GM20431 (cell line): ENCODE data around the gene GDAP2.
"Not testable (repeated sequence)": the region's sequence is repeated elsewhere in the genome, so short reads cannot be mapped to it uniquely, and the experiment has no call there.

Experiments used
- in situ Hi-C: fragments of 300-500 bp; cut with MseI, MboI; formaldehyde crosslinking; loops from one replicate; pipeline ENCODE4 v1.15.0; 2020; ENCODE audit warnings: low sequenced_read_pairs; ENCODE audit not compliant: unreplicated experiment

Gene GDAP2

DNA sequence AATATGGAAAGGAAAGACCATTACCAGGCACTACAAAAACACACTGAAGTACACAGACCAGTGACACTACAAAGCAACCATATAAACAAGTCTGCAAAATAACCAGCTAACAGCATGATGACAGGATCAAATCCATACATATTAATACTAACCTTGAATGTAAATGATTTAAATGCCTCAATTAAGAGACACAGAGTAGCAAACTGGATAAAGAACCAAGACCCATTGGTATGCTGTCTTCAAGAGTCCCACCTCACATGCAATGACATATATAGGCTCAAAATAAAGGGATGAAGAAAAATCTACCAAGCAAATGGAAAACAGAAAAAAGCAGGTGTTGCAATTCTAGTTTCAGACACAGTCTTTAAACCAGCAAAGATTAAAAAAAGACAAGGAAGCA is 84.9 kb downstream of the GDAP2 start:
- in situ Hi-C loops, result not testable (repeated sequence)

DNA sequence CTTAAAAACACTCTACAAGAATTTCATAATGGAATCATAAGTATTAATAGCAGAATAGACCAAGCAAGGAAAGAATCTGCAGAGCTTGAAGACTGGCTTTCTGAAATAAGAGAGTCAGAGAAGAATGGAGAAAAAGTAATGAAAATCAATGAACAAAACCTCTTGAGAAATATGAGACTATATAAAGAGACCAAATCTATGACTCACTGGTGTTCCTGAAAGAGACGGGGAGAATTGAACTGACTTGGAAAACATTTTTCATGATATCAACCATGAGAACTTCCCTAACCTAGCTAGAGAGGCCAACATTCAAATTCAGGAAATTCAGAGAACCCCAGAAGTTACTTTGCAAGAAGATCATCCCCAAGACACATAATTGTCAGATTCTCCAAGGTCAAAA is 85.6 kb downstream of the GDAP2 start:
- in situ Hi-C loops, result no loop called here

DNA sequence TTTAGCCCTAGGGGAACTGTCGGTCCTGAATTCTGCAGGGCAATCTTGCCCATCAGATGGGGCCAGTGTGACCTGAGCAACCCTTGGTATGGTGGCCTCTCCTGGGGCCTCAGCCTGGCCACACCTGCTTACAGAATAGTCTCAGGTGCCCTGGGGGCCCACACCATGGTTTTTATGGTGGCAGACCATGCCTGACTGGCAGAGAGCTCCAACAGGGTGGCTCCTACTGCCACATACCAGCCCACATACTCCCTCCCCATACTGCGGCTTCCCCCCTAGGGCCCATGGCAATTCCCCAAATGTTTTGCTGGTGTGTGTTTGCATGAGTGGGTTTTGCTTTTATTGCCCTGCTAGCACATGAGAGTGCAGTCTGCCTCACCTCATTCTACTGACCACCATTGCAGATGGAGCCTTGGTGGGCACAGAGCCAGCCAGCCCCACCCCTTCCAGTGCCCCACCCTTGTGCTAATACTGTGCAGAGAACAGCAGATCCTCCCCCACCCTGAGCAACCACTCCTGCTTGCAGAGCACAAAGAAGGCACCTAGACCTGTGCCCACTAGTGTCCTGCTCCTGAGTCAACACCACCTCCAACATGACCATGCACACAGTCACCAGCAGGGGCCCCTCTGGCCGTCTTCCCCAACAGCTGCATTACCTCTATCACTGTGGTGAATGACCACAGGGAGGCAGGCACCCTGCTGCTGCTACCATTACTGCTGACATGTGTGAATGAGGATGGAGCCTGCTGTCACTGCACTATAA is 86.8 kb downstream of the GDAP2 start:
- in situ Hi-C loops, result no loop called here

DNA sequence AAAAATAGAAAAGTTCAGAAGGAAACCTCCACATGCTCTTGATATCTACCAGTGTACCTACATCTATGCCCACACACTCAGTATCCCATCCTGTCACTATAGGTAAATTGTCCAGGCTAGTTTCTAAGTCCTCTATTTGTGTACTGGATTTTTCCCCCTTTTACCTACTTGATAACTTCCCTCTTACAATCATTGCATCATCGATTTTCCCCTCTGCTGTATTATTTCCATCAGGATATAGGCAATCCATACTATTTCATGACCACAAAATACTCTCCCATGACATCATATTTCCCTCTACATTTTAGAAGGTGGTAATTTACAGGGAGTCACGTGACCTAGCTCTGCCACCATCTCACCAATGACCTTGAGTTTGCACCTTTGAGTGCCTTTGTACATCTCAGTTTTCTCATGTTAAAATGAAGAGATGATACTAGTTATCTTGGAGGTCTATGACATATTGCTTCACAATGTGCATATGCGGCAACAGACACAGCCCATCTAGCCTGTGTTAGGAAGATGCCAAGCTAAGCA is 88.2 kb downstream of the GDAP2 start:
- in situ Hi-C loops, result no loop called here

DNA sequence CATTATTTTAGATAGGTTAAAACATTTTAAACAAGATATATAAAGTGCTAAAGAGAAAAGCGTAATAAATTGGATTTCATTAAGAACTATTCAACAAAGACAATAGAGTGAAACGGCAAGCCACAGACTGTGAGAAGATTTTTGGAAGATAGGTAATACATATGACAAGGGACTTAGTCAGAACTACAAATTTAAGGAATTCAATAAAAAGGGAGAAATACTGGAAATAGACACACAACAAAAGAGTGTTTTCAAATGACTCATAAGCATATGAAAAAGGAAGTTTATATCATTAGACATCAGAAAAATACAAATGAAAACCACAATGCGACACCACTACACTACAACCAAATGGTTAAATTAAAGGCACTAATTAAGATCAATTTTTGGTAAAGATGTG is 90.5 kb downstream of the GDAP2 start:
- in situ Hi-C loops, result no loop called here

DNA sequence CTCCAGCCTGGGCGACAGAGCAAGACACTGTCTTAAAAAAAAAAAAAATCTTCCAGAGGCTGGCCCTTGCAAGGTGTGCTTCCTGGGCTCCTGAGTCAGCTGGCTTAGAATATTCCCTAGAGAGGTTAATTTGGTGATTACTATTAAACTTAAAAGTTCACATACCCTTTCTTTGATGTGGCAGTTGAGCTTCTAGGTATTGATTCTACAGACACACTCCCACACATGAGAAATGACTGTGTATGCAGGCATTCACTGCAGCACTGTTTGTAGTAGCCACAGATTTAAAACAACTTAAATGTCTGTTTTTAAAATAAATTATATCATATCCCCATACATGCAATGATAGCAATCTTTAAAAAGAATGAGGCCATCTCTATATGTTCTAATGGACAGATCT is 93.4 kb downstream of the GDAP2 start:
- in situ Hi-C loops, result no loop called here

DNA sequence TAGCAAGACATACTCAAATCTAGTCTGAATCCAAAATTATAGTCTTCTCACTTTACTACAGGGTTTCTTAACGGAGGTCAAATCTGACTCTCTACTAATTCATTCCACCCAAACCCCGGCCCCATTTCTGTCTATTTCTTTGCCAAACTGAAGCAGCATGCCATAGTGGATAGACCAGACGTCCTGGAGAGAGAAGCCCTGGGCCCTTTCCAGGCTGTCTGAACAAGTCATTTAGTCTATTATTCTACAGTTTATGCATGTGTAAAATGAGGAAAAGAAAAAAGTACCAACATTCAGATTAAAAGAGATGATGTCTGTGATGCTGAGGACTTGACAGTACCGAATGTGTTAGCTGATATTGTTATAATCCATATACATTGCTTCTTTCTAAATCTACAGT is 95.0 kb downstream of the GDAP2 start:
- in situ Hi-C loops, result no loop called here

DNA sequence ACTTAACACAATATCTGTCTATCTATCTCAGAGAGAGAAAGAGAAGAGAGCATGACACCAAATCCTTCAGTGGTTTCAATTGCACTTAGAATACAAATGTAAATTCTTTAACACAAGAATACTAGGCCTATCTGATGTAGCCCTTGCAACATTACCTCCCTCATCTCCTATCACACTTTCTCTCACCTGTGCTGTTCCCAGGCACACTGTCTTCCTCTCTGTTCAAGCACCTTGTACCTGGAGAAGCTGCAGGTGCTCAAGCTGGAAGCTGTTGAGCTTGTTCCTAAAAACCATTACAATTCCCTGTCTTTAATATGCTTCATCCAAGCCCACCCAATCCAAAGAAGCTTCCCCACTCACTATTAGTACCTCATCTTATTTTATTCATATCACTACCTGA is 97.0 kb downstream of the GDAP2 start:
- in situ Hi-C loops, result no loop called here

DNA sequence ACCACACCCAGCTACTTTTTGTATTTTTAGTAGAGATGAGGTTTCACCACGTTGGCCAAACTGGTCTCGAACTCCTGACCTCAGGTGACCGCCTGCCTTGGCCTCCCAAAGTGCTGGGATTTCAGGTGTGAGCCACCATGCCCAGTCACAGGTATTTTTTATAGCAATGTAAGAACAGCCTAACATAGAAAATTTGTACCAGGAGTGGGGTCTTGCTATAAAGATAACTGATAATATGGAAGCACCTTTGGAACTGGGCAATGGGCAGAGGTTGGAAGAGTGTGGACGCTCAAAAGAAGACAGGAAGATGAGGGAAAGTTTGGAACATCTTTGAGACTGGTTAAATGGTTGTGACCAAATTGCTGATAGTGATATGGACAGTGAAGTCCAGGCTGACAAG is 99.2 kb downstream of the GDAP2 start:
- in situ Hi-C loops, result no loop called here

DNA sequence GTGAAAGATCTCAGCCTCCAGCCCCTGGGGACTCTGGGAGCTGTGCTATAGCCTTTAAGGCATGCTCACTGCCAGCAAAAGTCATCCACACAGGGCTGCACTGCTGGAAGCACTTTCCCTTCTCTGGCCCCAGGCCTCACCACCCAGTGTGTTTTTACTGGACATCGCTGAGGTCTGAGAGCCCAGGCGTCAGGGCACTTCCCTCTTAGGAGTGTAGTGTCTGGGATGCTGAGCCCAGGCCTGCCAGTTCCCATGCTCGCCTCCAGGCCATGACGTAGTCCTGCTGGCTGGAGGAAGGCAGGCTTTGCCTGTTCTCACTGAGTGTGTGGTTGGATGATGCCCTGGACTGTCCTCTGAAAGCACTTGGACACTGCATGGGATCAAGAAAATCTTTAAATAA is 101.2 kb downstream of the GDAP2 start:
- in situ Hi-C loops, result no loop called here

DNA sequence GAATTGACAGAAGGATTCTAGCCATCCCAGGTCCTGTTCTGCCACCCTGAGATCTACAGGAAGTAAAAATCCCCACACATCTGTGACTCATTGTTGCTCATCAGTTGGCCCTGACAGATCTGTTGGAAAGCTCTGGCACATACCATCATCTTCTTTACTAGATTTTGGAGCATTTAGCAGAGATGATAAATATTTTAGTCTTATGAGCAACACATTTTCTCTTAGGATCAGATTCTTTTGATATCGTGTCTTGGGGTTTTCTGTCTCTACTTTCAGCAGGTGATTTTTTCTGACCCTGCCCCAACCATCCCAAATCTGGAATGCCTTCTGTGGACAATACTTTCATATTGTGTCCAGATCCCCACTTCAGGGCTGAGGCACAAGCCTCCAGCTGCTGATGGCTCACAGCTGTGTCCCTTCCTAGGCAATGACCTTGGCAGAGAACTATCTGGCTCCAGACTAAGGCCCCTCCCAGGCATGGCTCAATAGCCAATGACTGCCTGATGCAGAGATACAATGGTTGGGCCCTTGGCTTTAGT is 102.8 kb downstream of the GDAP2 start:
- in situ Hi-C loops, result no loop called here

DNA sequence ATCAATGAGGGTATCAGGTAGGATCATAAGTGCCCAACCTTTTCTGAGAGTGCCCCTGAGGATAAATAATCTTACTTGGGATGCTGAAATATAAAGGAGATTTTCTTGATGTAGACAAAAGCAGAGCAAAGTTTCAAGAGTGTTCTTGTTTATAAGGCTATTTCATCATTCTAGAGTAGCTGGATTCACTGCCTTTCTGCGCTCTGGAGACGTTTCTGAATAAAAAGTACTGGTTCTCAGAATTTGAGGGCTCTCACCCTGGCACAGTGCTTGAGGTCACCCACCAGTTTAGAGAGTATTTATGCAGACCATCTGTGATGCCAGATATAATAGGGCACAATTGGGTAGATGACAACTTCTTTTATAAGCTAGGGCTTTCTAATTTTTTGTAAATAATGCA is 103.3 kb downstream of the GDAP2 start:
- in situ Hi-C loops, result no loop called here

DNA sequence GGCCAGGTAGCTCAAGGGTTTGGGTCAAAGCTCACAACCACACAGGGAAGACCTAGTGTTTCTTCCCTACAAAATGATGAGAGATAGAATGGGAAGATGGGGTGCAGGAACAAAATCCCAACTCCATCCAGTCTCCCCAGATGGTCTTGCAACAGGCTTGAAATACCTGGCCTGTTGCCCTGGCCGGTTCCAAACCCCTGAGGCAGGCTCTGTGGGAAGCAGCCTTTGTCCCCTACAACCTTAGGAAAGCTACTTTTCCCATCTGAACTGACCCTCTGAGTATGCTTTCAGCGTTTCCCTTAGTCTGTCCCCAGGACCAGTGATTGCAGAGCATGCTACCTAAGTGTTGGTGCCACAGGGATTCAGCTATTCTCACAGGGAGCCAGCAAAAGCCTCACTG is 104.0 kb downstream of the GDAP2 start:
- in situ Hi-C loops, result no loop called here

DNA sequence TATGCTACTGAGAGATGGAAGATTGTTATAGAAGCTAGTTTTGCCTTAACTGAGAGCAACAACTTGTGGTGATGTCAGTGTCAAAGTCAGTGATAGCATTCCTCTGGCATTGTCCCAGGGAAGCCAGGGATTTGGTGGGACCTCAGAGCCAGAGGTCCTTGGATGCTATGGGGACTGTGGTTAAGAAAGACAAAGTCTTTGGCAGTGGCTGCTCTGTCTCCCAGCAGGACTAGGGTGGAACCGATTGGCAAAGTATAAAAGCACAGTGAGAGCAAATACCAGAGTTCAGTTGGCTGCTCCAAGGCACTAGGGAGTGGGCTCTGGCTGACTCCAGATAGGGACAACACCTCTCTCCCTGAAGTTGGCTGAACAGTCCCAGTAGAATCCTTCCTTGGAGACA is 104.8 kb downstream of the GDAP2 start:
- in situ Hi-C loops, result no loop called here

DNA sequence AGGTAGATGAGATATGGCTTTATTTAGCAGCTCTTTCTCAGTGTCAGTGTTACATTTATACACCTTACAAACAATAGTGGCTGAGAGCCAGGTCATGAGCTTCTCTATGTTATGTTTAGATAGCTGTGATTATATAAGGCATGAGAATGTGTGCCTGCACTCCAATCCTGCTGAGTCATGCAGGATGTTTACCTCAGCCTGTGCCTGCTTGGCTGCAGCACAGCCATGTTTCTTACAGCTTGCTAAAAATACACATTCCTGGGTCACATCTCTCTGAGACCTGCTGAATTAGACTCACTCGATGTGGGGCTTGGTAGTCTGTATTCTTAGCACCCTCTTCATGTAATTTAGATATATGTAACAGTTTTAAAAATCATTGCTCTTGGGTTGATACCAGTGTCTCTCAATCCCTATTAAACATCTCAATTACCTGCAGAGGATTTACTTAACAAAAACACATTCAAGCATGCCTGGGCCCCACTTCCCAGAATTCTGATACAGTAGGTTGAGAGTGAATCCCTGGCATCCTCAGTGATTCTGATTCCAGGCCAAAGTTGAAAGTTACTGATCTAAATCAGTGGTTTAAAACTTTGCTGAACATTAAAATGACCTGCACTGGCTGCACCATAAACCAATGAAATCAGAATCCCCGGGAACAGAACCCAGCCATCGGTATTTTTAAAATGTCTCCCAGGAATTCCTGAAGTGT is 107.5 kb downstream of the GDAP2 start:
- in situ Hi-C loops, result no loop called here

DNA sequence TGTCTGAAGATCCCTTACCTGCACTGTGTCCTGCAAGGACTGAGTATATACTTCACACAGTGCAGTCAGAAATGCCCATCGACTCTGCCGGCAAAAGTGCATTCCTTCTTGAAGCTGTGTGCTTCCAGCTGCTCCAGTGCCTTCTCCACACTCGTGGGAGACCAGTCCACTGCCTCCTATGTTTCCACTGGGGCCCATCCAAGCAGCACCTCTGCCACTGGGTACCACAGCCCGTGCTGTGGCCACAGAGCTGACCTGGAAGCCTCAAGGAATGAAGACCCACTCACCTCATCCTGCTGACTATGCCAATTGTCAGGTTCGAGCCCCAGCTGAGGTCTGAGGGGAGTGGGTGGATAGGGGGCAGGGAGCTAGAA is 108.1 kb downstream of the GDAP2 start:
- in situ Hi-C loops, result no loop called here

DNA sequence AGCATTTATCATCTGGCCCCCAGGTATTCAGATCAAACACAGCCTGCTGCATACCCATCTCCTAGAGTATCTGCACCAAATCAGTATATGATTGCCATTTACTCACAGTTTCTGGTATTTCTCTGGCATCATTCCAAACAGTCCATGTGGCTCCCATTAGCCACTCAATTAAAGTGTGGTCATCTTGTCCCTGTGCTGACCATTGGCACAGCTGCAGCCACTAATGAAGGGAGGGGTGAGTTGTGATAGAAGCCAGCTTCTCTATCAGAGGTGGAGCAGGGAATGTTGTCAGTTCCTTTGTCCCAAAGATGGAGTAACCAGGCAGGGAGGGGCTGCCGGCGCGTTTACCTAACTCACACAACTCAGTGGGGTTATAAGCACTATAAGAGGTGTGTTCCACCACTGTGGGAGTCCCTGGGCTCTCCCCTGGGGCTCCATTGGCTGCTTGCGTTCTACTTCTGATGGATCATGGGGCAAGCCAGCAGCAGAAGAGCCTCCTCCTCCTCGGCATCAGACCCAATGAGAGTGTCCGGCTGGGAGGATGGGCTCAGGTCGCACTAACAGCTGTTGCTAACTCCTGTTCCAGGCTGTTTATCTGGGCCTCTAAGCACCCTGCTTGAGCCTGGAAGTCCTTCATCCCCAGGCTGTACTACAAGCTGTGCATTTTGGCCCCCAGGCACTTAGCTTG is 108.6 kb downstream of the GDAP2 start:
- in situ Hi-C loops, result no loop called here

DNA sequence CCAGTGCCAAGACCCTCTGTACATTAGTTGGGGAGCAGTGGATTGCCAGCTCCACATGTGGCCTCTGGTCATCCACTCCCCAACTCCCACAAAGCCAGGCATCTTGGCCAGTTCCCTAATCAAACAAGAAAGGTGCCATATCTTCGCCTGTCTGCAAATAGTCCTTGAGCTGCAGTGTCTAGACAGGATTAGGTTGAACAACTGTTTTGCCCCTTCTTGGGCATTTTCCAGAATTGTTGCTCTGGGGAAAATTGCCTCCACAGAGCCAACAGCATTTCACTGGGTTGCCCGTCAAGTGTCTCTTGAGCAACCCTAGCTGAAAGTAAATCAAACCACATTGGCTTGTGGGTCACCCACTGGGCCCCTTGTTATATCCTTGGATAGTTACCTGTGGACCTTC is 109.3 kb downstream of the GDAP2 start:
- in situ Hi-C loops, result no loop called here

DNA sequence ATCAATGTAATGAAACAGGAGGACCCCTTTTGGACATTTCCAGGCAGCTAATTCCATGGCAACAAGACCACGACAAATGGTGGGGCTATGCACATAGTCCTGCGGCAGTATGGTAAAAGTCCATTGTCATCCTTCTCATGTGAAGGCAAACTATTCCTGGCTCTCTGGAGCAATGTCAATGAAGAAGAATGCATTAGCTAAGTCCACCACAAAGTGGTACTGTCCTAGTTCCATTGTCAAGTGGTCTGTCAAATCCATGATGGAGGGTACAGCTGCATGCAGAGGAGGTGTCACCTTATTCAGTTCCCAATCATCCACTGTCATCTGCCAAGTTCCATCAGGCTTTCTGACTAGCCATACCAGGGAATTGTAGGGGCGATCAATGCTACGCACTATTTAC is 110.1 kb downstream of the GDAP2 start:
- in situ Hi-C loops, result no loop called here

DNA sequence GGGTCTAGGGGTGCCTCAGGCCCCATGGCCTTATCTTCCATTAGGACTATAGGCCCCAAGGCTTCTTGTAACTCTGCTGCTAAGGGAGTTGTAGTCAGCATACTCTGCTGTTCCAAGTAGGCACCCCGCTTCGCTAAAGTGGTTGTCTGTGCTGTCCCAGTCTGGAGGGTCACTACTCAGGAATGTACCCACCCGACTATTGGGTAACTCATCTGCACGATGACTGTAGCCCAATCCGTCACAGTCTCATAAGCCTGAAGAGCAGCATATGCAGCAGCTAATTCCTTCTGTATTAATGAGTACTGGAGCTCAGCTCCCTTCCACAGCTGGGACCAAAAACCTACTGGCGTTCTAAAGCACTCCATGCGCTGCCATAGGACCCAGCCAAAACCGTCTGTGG is 111.0 kb downstream of the GDAP2 start:
- in situ Hi-C loops, result no loop called here

DNA sequence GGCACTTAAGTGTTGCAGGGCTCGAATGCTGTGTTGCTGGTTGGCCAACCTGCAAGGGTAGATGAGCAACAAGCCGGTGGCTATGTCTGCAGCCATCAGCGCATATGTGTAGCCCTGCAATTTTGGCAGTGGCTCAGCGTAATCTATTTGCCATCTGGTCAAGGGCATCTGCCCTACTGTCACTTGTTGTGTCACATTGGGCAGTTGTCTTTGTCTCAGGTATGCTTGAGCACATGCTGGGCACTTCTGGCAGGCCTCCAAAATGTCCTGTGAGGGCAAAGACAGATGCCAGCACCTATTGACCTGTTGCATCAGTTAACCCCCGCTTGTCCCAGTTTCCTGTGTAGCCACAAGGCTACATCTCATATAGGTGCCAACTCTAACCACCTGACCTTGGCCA is 111.8 kb downstream of the GDAP2 start:
- in situ Hi-C loops, result no loop called here
